CMK (cell line): ENCODE results near the gene ARMH2.
"Not testable (repeated sequence)": the region's sequence is repeated elsewhere in the genome, so short reads cannot be mapped to it uniquely, and the experiment has no call there.

ENCODE experiments used
- DNase-seq: peaks from one replicate; pipeline ENCODE4 v3.0.0-alpha.2; 2010; ENCODE audit warnings: low read depth

The ARMH2 gene

GRCh38 chr6:24764833-24765828 lies 33.6 kb downstream of the ARMH2 start:
- DNase-seq: not testable (repeated sequence)

GRCh38 chr6:24763578-24763977 lies 35.1 kb downstream of the ARMH2 start:
- no peak for DNase-seq

DNA sequence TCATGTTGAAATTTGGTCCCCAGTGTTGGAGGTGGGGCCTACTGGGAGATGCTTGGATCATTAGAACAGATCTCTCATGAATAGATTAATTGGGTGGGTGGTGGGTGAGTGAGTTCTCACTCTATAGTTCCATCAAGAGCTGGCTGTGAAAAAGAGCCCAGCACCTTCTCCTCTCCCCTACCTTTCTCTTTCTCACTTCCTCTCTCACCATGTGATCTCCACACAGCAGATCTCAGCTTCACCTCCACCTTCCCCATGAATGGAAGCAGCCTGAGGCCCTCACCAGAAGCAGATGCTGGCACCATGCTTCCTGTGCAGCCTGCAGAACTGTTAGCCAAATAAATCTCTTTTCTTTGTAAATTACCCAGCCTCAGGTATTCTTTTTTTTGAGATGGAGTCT lies 36.9 kb downstream of the ARMH2 start:
- DNase-seq: no peak

GRCh38 chr6:24761193-24761835 lies 37.4 kb downstream of the ARMH2 start:
- no peak for DNase-seq

GRCh38 chr6:24760210-24760609 lies 38.5 kb downstream of the ARMH2 start:
- no peak for DNase-seq

- no peak for DNase-seq
These were observed 39.0 kb downstream of the ARMH2 start for GRCh38 chr6:24759718-24760117.

- no peak for DNase-seq
These were observed 41.1 kb downstream of the ARMH2 start for GRCh38 chr6:24757611-24758010.

DNA sequence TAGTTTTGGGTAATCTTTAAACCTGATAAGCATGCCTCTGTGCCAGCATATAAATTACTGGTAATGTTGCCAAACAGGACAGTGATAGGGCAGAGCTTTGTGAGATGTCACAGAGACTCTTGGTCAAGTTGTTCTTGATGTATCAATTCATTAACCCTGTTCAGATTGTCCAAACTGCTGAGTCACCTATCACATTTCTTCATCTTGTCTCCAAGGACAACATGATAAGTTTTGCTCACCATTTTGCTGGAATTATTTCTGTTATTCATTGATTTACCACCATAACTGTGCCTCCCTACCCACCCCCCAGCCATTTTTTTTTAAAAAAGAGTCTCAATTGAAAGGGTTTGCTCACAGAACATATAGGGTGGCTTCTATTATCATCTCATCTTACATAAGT lies 43.4 kb downstream of the ARMH2 start:
- DNase-seq: no peak

- DNase-seq: not testable (repeated sequence)
These were observed 44.3 kb downstream of the ARMH2 start for GRCh38 chr6:24754378-24754777.

DNA sequence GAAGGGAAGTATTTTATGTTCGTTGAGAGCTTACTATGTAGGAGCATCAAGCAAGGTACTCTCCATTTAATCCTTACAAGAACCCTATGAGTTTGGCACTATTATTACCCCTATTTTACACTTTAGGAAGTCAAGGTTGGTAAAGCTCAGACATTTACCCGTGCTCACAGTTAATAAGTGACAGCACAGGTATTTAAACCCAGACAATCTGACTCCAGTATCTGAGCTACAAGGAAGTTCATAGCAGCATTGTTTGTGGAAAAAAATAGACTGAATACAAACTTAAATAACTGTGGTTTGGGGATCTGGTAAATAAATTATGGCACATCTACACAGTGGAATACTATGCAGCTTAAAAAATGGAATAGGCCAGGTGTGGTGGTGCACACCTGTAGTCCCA lies 45.2 kb downstream of the ARMH2 start:
- no peak for DNase-seq

DNA sequence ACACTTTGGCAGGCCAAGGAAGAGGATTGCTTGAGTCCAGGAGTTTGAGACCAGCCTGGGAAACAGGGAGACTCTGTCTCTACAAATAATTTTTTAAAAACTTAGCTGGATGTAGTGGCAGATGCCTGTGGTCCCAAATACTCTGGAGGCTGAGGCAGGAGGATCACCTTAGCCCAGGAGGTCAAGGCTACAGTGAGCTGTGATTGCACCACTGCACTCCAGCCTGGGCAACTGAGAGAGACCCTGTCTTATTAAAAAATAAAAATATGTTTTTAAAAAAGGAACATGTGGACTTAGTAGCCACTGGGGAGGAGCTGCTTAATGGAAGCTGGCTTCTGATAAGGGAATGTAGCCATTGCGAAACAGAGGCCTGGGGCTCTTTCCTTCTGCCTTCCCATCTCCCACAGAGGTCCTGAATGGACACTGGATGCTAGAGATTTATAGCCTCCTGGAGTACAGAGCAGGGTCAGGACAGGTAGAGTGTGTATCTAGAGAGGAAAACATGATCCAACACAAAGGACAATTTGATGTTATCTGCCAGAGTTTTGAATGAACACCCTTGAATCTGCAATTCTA lies 45.7 kb downstream of the ARMH2 start:
- no peak for DNase-seq

DNA sequence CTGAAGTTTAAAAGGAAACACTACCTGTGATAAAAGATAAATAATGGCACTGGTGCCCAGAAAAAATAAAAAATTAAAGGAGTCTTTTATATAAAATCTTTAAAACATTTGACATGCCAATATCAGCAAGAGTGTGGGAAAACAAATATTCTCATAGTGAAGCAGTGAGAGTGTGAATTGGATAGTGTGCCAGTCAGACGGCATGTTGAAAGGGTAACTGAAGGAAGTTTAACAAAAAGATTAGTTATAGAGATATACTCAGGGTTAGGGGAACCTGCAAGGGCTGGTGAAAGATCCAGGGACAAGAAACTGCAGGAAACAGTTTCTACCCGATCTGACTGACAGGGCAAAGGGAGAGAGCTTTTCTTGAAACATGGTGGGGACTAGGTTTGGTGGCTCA lies 46.2 kb downstream of the ARMH2 start:
- DNase-seq: no peak

DNA sequence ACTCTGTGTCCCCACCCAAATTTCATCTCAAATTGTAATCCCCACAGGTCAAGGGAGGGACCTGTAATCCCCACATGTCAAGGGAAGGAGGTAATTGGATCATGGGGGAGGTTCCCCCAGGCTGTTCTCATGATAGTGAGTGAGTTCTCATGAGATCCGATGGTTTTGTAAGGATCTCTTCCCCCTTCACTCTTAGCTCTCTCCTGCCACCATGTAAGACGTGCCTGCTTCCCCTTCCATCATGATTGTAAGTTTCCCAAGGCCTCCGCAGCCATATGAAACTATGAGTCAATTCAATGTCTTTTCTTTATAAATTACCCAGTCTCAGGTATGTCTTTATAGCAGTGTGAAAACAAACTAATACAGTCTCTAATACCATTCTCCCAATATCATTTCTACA lies 47.8 kb downstream of the ARMH2 start:
- not testable (repeated sequence) for DNase-seq

DNA sequence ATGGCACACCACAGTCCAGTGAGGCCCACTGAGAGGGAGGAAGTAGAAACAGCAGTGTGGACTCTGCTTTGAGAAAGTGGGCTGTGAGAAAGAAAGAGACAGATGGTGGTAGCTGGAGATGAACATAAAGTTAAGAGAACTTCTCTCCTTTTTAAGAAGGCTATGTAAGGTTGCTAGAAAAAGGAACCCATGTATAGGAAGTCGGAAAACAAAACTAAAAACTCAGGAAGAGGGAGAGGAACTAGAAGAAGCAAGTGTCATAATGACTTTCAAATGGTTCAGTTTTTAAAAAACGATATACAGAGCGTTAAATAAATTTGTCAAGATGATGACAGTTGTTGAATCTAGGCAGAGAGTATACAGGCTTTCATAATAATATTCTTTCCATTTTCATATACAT lies 49.4 kb downstream of the ARMH2 start:
- no peak for DNase-seq
